Stimulated activated CD8-positive, alpha-beta memory T cell treated with anti-CD3 and anti-CD28 coated beads, Interleukin-12 subunit alpha, Interleukin-12 subunit beta, amount 100 ng/mL, for 24 hours (primary cell): ENCODE measurements around the gene TP53INP2.
"Not testable (repeated sequence)": the region's sequence is repeated elsewhere in the genome, so short reads cannot be mapped to it uniquely, and the experiment has no call there.

Experiments used
- DNase-seq: peaks from one replicate; pipeline ENCODE4 v3.0.0-alpha.2; 2020; ENCODE audit errors: extremely low read depth

TP53INP2 gene

GRCh38 chr20:34722560-34722959 is 18.4 kb downstream of the TP53INP2 start:
- DNase-seq, result not testable (repeated sequence)

- no peak for DNase-seq
These were observed 20.0 kb downstream of the TP53INP2 start for GRCh38 chr20:34724172-34724571.

GRCh38 chr20:34729416-34729815 is 25.3 kb downstream of the TP53INP2 start:
- no peak for DNase-seq

GRCh38 chr20:34732523-34732922 is 28.4 kb downstream of the TP53INP2 start:
- DNase-seq, result no peak

- no peak for DNase-seq
These were observed 32.1 kb downstream of the TP53INP2 start for GRCh38 chr20:34736106-34736735.

GRCh38 chr20:34743039-34743438 is 38.9 kb downstream of the TP53INP2 start:
- no peak for DNase-seq

GRCh38 chr20:34744340-34744739 is 40.2 kb downstream of the TP53INP2 start:
- no peak for DNase-seq

GRCh38 chr20:34744847-34745246 is 40.7 kb downstream of the TP53INP2 start:
- DNase-seq, result no peak

- no peak for DNase-seq
These were observed 42.5 kb downstream of the TP53INP2 start for GRCh38 chr20:34746674-34747073.

- DNase-seq, result no peak
These were observed 43.3 kb downstream of the TP53INP2 start for GRCh38 chr20:34747479-34747878.

GRCh38 chr20:34748709-34749108 is 44.6 kb downstream of the TP53INP2 start:
- no peak for DNase-seq

GRCh38 chr20:34750484-34750883 is 46.3 kb downstream of the TP53INP2 start:
- no peak for DNase-seq

- no peak for DNase-seq
These were observed 47.3 kb downstream of the TP53INP2 start for GRCh38 chr20:34751453-34751852.

- DNase-seq, result no peak
These were observed 49.7 kb downstream of the TP53INP2 start for GRCh38 chr20:34753706-34754461.

- DNase-seq, result no peak
These were observed 50.5 kb downstream of the TP53INP2 start for GRCh38 chr20:34754611-34755010.

- DNase-seq, result no peak
These were observed 51.2 kb downstream of the TP53INP2 start for GRCh38 chr20:34755367-34755766.

GRCh38 chr20:34762031-34762555 is 57.9 kb downstream of the TP53INP2 start:
- DNase-seq, result no peak
